ENCODE measurements around the gene RFX8.
"Not testable (repeated sequence)": the region's sequence is repeated elsewhere in the genome, so short reads cannot be mapped to it uniquely, and the experiment has no call there.

Gene RFX8

DNA sequence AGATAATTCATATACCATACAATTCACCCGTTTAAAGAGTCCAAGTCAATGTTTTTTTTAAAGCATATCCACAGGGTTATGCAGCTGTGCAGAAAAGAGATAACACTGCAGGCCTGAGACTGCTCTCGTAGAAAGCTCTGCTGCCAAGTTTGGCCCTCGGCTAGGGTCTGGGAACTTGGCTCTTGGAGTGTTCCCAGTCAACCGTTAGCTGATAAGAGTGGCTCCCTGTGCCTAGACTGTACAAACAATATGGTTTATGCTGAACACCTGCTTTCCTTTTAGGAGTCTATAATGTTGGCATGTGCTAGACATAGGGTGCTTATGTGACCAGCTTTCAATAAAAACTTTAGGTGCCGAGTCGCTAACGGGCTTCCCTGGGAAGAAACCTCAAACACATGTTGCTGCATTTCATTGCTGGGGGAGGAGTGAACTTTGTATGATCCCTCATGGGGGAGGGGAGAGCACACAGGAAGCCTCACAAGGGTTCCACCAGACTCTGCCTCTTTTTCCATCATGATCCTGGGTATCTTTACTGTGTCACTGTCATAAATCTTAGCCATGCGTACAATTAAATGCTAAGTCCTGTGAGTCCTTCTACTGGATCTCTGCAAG is 34.7 kb downstream of the RFX8 start:
- DNase-seq (ENCODE audit: low read depth), result no peak

DNA sequence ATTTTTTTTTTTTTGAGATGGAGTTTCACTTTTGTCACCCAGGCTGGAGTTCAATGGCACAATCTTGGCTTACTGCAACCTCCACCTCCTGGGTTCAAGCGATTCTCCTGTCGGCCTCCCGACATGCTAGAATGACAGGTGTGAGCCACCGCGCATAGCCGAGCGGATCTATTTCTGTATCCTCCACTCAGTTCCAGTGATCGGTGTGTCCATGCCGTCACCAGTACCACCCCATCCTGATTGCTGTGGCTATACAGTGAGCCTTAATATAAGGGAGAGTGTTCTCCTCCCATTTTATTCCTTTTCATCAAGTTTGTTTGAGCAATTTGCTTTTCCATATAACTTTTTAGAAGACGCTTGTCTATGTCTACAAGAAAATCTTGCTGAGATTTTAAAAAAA is 35.2 kb downstream of the RFX8 start:
- DNase-seq (ENCODE audit: low read depth), result no peak

DNA sequence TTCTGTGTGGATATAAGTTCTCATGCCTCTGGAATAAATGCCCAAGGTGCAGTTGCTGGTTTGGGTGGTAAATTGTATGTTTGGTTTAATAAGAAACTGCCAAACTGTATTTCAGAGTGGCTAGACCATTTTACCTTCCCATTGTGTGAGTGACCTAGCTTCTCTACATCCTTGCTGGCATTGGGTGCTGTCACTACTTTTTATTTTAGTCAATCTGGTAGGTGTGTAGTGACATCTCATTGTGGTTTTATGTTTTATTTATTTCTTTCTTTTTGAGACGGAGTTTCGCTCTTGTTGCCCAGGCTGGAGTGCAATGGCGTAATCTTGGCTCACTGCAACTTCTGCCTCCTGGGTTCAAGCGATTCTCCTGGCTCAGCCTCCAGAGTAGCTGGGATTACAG is 36.4 kb downstream of the RFX8 start:
- not testable (repeated sequence) for DNase-seq (ENCODE audit: low read depth)

DNA sequence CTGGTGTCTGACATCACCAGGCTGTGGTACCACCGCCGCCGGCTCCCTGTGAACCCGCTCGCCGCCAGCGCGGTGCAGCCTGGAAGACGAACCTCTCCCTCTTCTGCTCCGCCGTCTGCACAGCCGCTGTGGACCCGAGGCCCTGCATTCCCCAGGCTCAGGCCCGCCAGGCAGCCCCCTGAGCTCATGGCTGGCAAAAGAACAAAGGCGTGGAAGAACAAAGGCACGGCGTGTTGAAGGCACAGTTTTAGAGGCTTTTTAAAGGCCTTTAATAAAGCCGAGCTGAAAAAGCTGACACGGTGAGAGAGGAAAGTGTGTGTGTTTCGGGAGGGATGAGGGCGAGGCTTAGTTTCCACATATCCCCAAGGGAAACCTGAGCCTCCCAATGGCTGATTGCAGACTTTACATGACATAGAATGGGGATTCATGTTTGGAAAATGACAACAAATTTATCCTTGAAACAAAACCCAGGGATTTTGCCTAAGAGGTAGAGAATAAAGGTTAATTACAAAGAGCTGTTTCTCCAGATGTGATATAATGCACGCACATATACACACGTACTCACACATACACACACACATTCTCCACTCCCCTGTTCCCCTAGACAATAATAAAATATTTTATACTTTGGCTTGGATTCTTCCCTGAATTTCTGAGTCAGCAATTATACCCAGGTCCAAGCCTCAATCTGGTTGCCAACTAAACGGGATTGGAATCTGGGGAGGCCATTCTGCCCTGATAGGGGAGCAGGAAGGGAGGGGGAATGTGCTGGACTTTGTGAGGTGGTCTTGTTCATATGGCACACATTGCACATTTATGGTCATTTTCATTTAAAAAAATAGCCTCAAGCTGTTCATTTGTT is 39.7 kb downstream of the RFX8 start:
- no peak for DNase-seq (ENCODE audit: low read depth)

DNA sequence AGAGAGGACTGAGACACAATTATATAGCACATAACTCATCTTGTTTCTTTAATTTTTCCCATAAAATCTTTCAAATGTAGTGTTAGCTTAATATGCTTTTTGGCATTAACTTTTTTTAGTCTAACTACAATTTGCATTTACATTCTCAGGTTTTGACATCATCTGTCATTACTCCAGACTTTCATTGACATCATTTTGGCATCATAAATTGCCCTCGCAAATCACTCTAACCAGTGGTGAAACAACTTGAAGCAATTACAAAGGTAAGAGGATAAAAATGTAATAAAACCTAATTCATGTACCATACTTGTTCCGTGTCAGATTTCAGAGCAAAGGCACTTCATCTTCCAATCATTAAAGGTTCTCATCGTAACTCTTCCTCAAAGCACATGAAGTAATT is 41.4 kb downstream of the RFX8 start:
- DNase-seq (ENCODE audit: low read depth), result no peak

- no peak for DNase-seq (ENCODE audit: low read depth)
These were observed 42.3 kb downstream of the RFX8 start for GRCh38 chr2:101432411-101433181.

GRCh38 chr2:101431486-101431885 is 43.4 kb downstream of the RFX8 start:
- no peak for DNase-seq (ENCODE audit: low read depth)

DNA sequence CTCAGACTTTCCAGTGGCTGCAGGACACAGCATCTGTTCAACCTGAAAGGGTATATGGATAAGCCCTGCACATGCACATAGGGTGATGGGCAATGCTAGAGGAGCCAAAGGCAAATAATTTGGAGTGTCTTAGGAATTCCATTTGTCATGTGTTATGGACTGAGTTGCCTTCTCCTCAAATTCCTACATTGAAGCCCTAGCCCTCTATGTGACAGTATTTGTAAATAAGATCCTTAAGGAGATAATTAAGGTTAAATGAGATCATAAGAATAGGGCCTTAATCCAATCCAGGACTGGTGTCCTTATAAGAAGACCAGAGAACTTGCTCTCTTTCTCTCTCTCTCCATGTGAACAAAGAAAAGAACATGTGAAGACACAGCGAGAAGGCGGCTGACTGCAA is 44.8 kb downstream of the RFX8 start:
- DNase-seq (ENCODE audit: low read depth), result no peak

- no peak for DNase-seq (ENCODE audit: low read depth)
These were observed 45.5 kb downstream of the RFX8 start for GRCh38 chr2:101429453-101429852.

DNA sequence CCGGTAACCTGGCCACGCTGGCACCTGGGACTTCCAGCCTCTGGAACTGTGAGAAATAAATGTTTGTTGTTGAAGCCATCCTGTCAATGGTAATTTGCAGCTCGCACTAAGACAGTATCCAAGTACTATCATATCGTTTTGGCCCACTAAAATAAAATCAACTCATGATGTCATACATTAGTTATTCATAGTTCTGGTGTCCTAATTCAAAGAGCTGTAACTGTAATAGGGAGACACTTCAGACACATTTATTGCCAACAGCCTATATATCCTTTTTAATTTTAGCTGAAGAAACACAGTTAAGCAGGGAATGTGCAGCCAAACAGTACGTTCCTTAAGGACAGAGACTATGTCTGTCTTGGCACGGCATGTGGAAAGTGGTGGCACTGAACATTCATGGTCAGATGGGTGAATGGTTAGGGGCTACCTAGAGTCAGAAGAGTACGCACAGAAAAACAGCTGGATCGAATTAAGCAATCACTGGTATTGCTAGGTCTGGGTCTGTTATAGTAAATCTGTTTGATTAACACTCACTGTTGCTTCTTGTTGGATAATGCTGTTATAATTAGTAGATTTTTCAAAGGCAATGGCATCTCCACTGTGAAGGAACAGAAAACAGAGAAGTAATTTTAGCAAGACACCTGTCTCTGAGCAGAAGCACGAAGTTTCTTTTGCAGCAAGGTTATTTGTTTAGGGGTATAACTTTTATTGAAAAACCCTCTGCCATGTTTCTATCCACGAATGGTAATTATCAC is 46.3 kb downstream of the RFX8 start:
- no peak for DNase-seq (ENCODE audit: low read depth)

GRCh38 chr2:101427743-101428142 is 47.2 kb downstream of the RFX8 start:
- DNase-seq (ENCODE audit: low read depth), result no peak

GRCh38 chr2:101427240-101427639 is 47.7 kb downstream of the RFX8 start:
- DNase-seq (ENCODE audit: low read depth), result no peak

DNA sequence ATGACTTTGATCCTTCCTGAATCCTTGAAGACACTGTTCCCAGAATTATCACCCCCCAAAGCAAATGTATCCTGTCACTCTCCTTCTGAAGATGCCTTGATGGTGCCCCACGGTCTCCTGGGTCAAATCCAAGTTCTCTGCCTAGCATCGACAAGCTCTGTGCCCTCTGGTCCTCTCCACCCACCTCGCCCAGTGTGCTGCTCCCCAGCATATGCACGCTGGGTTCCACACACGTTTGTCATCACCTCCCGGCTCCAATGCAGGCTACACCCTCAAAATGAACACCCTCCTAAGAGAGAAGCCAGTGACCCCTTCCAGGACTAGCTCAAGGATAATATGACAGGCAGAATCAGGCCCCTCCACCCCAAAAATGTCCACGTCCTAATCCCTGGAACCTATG is 48.1 kb downstream of the RFX8 start:
- DNase-seq (ENCODE audit: low read depth), result no peak

DNA sequence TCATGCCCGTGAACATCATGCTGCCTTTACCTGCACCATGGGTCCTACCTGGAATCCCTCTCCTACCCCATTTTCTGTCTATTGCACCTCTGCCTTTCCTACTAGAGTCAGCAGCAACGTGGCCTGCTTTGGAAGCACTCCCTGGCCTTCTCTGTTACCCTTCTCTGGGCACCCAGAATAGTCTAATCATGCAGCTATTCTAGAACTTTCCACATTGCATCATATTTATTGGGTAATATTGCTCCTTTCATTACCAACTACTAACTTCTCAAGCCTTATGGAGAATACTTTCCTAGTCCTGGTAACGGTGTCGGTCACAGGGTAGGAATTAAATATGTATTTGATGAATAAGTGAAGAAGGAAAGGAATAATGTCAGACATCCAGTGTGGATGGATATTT is 54.3 kb downstream of the RFX8 start:
- DNase-seq (ENCODE audit: low read depth), result no peak

DNA sequence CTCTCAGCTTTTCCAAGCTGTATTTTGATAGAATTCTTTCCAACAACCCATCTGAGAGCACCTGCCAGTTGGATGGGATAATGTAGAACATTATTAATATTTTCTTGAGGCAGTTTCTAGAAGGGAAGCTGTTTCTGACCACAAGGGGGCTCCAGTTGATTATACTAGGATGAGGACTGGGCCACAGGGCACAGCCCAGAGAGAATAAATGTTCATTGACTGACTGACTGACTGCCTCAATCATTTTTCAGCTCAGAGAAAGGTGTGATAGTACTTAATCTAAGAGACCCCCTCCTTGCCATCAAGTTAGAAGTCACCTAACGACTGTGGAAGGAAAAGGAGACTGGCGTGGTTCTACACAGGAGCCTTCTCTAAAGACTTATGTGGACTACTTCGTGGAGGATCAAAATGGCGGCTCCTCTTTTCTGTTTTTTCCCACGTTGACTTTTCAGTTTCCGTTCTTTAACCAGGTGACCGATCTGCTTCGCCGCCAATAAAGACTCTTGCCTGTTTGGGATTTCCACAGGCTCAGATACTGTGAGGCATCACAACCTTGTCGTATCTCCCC is 55.7 kb downstream of the RFX8 start:
- DNase-seq (ENCODE audit: low read depth), result peak; percentile 54

- no peak for DNase-seq (ENCODE audit: low read depth)
These were observed 56.3 kb downstream of the RFX8 start for GRCh38 chr2:101418460-101419095.

- DNase-seq (ENCODE audit: low read depth), result no peak
These were observed 58.3 kb downstream of the RFX8 start for GRCh38 chr2:101416609-101417008.

DNA sequence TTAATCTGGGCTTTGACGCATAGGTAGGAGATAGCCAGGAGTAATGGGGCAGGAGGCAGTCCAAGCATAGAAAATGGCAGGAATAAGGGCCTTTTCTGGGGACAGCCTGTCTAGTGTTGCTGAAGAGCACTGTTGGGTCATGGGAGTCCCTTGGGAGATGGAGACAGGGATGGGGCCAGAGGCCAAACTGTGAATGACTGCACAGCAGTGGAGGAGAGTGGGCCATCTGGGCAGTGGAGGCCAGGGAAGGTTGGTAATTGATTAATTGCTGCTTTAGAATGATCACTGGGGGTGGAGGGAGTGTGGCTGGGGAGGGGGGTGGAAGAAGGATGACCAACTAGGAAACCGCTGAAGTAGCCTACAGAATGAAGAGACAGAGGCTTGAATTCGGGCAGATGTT is 59.0 kb downstream of the RFX8 start:
- DNase-seq (ENCODE audit: low read depth), result no peak

- no peak for DNase-seq (ENCODE audit: low read depth)
These were observed 59.7 kb downstream of the RFX8 start for GRCh38 chr2:101415220-101415619.

DNA sequence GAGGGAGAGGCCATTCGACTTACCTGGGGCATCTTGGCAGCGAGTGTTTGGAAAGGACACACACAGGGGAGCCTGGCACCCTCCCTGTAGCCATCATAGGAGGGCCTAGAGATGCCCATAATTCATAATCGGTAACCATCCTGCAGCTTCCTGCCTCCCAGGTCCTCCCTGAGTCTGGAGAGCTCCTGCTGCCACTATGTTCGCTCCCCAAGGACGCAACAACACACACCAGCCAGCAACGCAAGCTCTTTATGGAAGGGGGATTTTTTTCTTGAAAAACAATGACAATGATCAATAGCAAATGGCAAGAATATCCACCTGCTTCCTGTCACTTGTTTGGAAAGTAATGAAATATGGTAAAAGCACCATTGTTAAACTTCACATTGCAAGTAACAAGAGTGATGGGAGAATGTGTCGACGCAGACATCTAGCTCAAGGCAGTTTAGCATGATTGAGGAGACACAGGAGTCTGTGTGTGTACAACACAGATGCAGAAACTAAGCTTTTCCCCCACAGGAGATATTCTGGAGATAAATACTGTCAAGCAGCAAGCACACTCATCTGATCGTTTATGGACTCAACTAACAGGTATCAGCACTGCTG is 62.7 kb downstream of the RFX8 start:
- no peak for DNase-seq (ENCODE audit: low read depth)

DNA sequence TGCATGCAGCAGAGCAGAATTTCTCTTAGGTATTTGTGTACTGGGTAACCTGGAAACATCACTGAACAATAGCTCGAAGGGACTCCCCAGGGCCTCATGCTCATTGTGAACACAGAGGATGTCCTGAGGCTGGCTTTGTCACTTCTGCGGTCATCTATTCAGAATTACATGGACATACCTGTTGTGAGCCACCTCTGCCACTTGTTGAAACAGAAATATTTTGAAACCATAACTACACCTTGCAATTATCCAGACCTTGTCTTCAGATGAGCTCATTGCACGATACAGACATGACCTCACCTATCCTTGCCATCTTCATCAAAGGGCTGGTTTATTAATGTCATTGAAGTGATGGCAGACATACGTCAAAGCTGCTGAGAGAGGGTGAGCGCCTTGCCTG is 64.2 kb downstream of the RFX8 start:
- DNase-seq (ENCODE audit: low read depth), result no peak

Data from activated T-cell treated with anti-CD3 and anti-CD28 coated beads for 24 hours (primary cell).